ENCODE data around the gene KCNT2. TPM values are rescaled to one million over a fixed set of nuclear protein-coding genes. Genes with fewer than 3 reads are reported as not detected.

Gene KCNT2
- total and polyA plus RNA-seq, 10 donors = 0.04 to 1.2 (median 0.99) TPM

DNA sequence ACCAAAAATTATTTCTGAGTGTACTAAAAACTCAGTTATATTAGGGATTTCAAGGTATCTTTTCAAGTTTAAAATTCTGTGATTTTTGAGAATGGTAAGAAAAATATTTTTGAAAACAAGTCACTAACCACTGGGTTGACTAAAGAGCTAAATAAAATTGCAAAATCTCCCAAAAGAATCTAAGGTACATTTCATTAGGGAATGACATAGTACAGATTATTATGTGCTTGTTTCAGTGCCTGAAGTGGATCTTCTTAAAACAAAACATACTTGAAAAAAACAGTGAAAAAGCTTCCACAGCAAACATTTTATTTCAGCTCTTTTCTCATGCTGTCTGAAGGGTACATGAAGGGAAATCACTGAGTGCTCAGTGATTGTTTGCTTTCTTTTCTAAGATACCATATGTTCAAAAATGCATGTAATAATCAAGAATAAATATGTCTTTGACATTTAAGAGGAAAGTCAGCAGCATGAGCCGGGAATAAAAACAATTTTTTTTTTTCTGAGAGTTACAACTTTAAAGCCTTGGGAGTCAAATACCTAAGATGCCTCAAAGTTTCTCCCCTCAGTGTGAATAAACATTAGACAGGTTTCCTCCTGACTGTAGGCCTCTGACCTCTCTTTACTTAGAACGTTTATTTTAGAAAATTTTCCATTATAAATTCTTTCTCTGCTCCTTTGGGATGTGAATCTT lies 200.7 kb downstream of the KCNT2 start:
- 51 to 76% (median 57%) methylated on average over 2 of the region's 2 CpGs for WGBS, 5 donors
- no peak for TF ChIP-seq CTCF (IDR thresholded peaks at IDR 0.05 in 8 of 11, conservative IDR thresholded peaks at IDR 0.05 in 3 of 11)
- no peak for TF ChIP-seq POLR2AphosphoS5 (IDR thresholded peaks at IDR 0.05)
- TF ChIP-seq POLR2A (IDR thresholded peaks at IDR 0.05) = no peak
- no peak for DNase-seq
- Histone ChIP-seq H3K27ac (no peak overlapping the region), H3K9me3 (no peaks in the 10 kb centered on the region), H3K4me3 (no peak overlapping the region), H3K4me1 (no peaks in the 10 kb centered on the region), H3K36me3 (no peaks in the 10 kb centered on the region), H3K27me3 (replicated peaks in 1 of 7) (no peaks in the 10 kb centered on the region)
- intact Hi-C loops (cut with DNase I; ENCODE audit: low total_unique reads) = no loop called here

DNA sequence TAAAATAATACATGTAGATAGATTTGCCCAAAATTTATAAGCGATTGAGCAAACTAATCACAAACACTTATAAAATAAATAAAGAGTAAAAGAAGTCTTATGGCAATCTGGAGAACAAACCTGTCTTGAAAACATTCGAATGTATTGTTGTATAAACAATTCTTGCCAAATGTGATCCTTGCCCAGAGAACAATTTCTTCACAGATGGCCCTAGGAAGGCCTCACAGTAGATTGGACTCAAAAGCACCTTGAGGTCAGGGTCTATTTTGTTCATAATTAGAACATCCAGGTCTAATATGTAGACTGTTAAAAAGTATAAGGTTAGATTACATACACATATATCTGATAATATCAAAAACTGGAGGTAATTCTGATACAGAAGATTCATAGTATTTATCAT lies 202.4 kb downstream of the KCNT2 start:
- no peak overlapping the region for H3K4me3 ChIP-seq
- no peak overlapping the region for H3K27ac ChIP-seq
- H3K4me1 ChIP-seq = no peaks in the 10 kb centered on the region
- H3K27me3 ChIP-seq (replicated peaks in 1 of 7) = no peaks in the 10 kb centered on the region
- 77 to 86% (median 80%) methylated on average over 2 of the region's 2 CpGs for WGBS, 5 donors
- DNase-seq = no peak
- intact Hi-C loops (cut with DNase I; ENCODE audit: low total_unique reads) = no loop called here
- no peak for TF ChIP-seq POLR2AphosphoS5 (IDR thresholded peaks at IDR 0.05)
- no peak for TF ChIP-seq CTCF (IDR thresholded peaks at IDR 0.05 in 8 of 11, conservative IDR thresholded peaks at IDR 0.05 in 3 of 11)
- no peak for TF ChIP-seq POLR2A (IDR thresholded peaks at IDR 0.05)
- no peaks in the 10 kb centered on the region for H3K9me3 ChIP-seq
- no peaks in the 10 kb centered on the region for H3K36me3 ChIP-seq

- intact Hi-C loops (cut with DNase I; ENCODE audit: low total_unique reads) = no loop called here
- Histone ChIP-seq H3K27me3 (replicated peaks in 1 of 7) (no peaks in the 10 kb centered on the region), H3K4me3 (no peak overlapping the region), H3K27ac (no peak overlapping the region), H3K4me1 (no peaks in the 10 kb centered on the region), H3K9me3 (no peaks in the 10 kb centered on the region), H3K36me3 (no peaks in the 10 kb centered on the region)
- TF ChIP-seq POLR2A (IDR thresholded peaks at IDR 0.05) (no peak), POLR2AphosphoS5 (IDR thresholded peaks at IDR 0.05) (no peak), CTCF (IDR thresholded peaks at IDR 0.05 in 8 of 11, conservative IDR thresholded peaks at IDR 0.05 in 3 of 11) (no peak)
- DNase-seq = no peak
- WGBS, 5 donors = 60 to 85% (median 76%) methylated on average over 7 of the region's 7 CpGs
Observed at GRCh38 chr1:196403803-196404690, 204.2 kb downstream of the KCNT2 start.

- intact Hi-C loops (cut with DNase I; ENCODE audit: low total_unique reads) = no loop called here
- H3K9me3 ChIP-seq = no peaks in the 10 kb centered on the region
- DNase-seq = no peak
- H3K4me3 ChIP-seq = no peak overlapping the region
- no peaks in the 10 kb centered on the region for H3K27me3 ChIP-seq (replicated peaks in 1 of 7)
- H3K4me1 ChIP-seq = no peaks in the 10 kb centered on the region
- H3K27ac ChIP-seq = no peak overlapping the region
- TF ChIP-seq CTCF (IDR thresholded peaks at IDR 0.05 in 8 of 11, conservative IDR thresholded peaks at IDR 0.05 in 3 of 11) = no peak
- TF ChIP-seq POLR2A (IDR thresholded peaks at IDR 0.05) = no peak
- no peak for TF ChIP-seq POLR2AphosphoS5 (IDR thresholded peaks at IDR 0.05)
- no peaks in the 10 kb centered on the region for H3K36me3 ChIP-seq
Observed at GRCh38 chr1:196401891-196402290, 206.3 kb downstream of the KCNT2 start.

All from spleen (tissue), 11 donors.